Activated B cell treated with CpG ODN at 0.5 μM for 24 hours (primary cell): ENCODE results near the gene CD96. TPM values are rescaled to one million over a fixed set of nuclear protein-coding genes. Genes with fewer than 3 reads are reported as not detected.

ENCODE experiments used
- ATAC-seq: fragments of 200-7000 bp; cut with Tn5 transposase; one replicate; pipeline ENCODE4 v1.10.0; 2021; ENCODE audit warnings: low read depth, mild to moderate bottlenecking, moderate library complexity
- CTCF ChIA-PET: fragments of 350-600 bp; sonication (Branson Sonifier 250); formaldehyde crosslinking; loops from one replicate; lab custom pipeline; 2021; ENCODE audit warnings: antibody characterized with exemption; lab: Charles Lee
- POLR2A ChIA-PET: fragments of 350-600 bp; sonication (Branson Sonifier 250); formaldehyde crosslinking; loops from one replicate; lab custom pipeline; 2021; ENCODE audit warnings: antibody characterized with exemption; lab: Charles Lee
- DNase-seq: peaks from one replicate; pipeline ENCODE4 v3.0.0; 2022
- H3K27ac Mint-ChIP-seq: one replicate; pipeline ENCODE4 v1.8.0; 2020; ENCODE audit warnings: mixed read lengths
- H3K27me3 Mint-ChIP-seq: one replicate; pipeline ENCODE4 v1.8.0; 2021; ENCODE audit warnings: mixed read lengths
- H3K36me3 Mint-ChIP-seq: one replicate; pipeline ENCODE4 v1.8.0; 2021; ENCODE audit warnings: low read depth, mixed read lengths
- H3K4me1 Mint-ChIP-seq: one replicate; pipeline ENCODE4 v1.8.0; 2021; ENCODE audit warnings: mixed read lengths
- H3K4me3 Mint-ChIP-seq: one replicate; pipeline ENCODE4 v1.8.0; 2020; ENCODE audit warnings: mild to moderate bottlenecking, mixed read lengths
- H3K9me3 Mint-ChIP-seq: one replicate; pipeline ENCODE4 v1.8.0; 2020; ENCODE audit warnings: mixed read lengths
- intact Hi-C: fragments of 100-400 bp; cut with micrococcal nuclease; formaldehyde crosslinking; loops from one replicate; pipeline ENCODE4 v1.15.1; 2024
- total RNA-seq: library from RNA; stranded (reverse); gene quantifications from 2 replicates; pipeline ENCODE4 v1.2.3, GENCODE V29; 2022
- TF ChIP-seq, protein P1 (sequence below): fragments of 200-600 bp; IDR thresholded peaks from one replicate; pipeline ENCODE4 v1.8.0; 2022; ENCODE audit warnings: antibody characterized with exemption, mild to moderate bottlenecking

Gene CD96
- total RNA-seq, 1 donor from 2014 or later, result 34.3 TPM

GRCh38 chr3:111609700-111610099, 67.7 kb downstream of the CD96 start:
- TF ChIP-seq, protein P1, sequence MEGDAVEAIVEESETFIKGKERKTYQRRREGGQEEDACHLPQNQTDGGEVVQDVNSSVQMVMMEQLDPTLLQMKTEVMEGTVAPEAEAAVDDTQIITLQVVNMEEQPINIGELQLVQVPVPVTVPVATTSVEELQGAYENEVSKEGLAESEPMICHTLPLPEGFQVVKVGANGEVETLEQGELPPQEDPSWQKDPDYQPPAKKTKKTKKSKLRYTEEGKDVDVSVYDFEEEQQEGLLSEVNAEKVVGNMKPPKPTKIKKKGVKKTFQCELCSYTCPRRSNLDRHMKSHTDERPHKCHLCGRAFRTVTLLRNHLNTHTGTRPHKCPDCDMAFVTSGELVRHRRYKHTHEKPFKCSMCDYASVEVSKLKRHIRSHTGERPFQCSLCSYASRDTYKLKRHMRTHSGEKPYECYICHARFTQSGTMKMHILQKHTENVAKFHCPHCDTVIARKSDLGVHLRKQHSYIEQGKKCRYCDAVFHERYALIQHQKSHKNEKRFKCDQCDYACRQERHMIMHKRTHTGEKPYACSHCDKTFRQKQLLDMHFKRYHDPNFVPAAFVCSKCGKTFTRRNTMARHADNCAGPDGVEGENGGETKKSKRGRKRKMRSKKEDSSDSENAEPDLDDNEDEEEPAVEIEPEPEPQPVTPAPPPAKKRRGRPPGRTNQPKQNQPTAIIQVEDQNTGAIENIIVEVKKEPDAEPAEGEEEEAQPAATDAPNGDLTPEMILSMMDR, result no peak
- no peaks in the 10 kb centered on the region for H3K27me3 Mint-ChIP-seq
- ChIA-PET CTCF (interaction anchor here (1.3 to 1.4 kb wide), 2 partner anchors 15 to 31 kb away, joined by 3 to 7 read pairs; partner anchors contain the start of gene ZBED2), POLR2A (interaction anchor here (1.2 to 1.8 kb wide), 3 partner anchors 10 to 369 kb away, joined by 3 to 18 read pairs (median 5); partner anchors contain the start of genes ABHD10 and ZBED2)
- H3K4me3 Mint-ChIP-seq, result no peak overlapping the region
- intact Hi-C loops, result loop anchor here (1.0 to 10.0 kb wide), 3 partner anchors 14 to 535 kb away; partner anchors contain the start of genes NECTIN3 and ZBED2
- H3K4me1 Mint-ChIP-seq, result peaks cover 45% of the 10 kb centered on the region
- DNase-seq (no peak), ATAC-seq (no peak)
- peaks cover 23% of the 10 kb centered on the region for H3K36me3 Mint-ChIP-seq
- H3K9me3 Mint-ChIP-seq, result no peaks in the 10 kb centered on the region
- H3K27ac Mint-ChIP-seq, result peak overlapping the region; percentile 83

- ATAC-seq, result peak; percentile 80
- peaks cover 20% of the 10 kb centered on the region for H3K36me3 Mint-ChIP-seq
- ChIA-PET CTCF (interaction anchor here (0.9 to 1.4 kb wide), 5 partner anchors 9 to 57 kb away, joined by 3 to 7 read pairs (median 3); partner anchors contain the start of gene ZBED2), POLR2A (interaction anchor here (0.7 to 1.8 kb wide), 6 partner anchors 10 to 369 kb away, joined by 3 to 18 read pairs (median 4); partner anchors contain the start of genes ABHD10 and ZBED2)
- TF ChIP-seq, protein P1, result no peak
- DNase-seq, result no peak
- peak overlapping the region; percentile 58 for H3K4me3 Mint-ChIP-seq
- intact Hi-C loops, result loop anchor here (1.0 to 10.0 kb wide), 3 partner anchors 15 to 535 kb away; partner anchors contain the start of genes NECTIN3 and ZBED2
- no peaks in the 10 kb centered on the region for H3K27me3 Mint-ChIP-seq
- H3K9me3 Mint-ChIP-seq, result no peaks in the 10 kb centered on the region
- H3K27ac Mint-ChIP-seq, result peak overlapping the region; percentile 83
- H3K4me1 Mint-ChIP-seq, result peaks cover 43% of the 10 kb centered on the region
Measured at GRCh38 chr3:111610189-111610588, 68.2 kb downstream of the CD96 start.

GRCh38 chr3:111610612-111611054, 68.6 kb downstream of the CD96 start:
- Mint-ChIP-seq H3K4me1 (peaks cover 45% of the 10 kb centered on the region), H3K27ac (peak overlapping the region; percentile 83), H3K4me3 (peak overlapping the region; percentile 58), H3K9me3 (no peaks in the 10 kb centered on the region), H3K27me3 (no peaks in the 10 kb centered on the region), H3K36me3 (peaks cover 20% of the 10 kb centered on the region)
- ATAC-seq (peak; percentile 40), DNase-seq (no peak)
- CTCF ChIA-PET, result interaction anchor here (0.9 to 1.4 kb wide), 5 partner anchors 9 to 56 kb away, joined by 3 to 7 read pairs (median 3); partner anchors contain the start of gene ZBED2
- TF ChIP-seq, protein P1, result no peak
- intact Hi-C loops, result loop anchor here (1.0 to 10.0 kb wide), 3 partner anchors 15 to 536 kb away; partner anchors contain the start of genes NECTIN3 and ZBED2
- POLR2A ChIA-PET, result interaction anchor here (0.7 to 1.8 kb wide), 6 partner anchors 11 to 368 kb away, joined by 3 to 18 read pairs (median 4); partner anchors contain the start of genes ABHD10 and ZBED2

DNA sequence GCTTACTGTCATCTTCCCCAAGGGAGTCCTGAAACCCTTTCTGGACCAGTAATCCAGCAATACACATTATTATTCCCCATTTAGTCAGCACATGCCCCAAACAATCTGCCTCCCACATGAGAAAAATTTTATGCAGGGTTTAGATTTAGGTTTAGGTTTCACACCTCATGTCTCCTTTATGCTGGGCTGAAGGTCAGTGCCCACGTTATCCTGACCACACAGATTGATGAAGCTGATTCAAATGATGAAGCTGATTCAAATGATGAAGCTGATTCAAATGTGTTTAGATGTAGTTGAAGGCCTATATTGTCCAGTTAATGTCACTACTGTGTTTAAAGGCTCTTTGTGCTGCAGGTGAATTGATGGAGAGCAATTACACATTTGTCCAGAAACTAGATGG, 71.3 kb downstream of the CD96 start:
- TF ChIP-seq, protein P1, result no peak
- Mint-ChIP-seq H3K27me3 (no peaks in the 10 kb centered on the region), H3K36me3 (peaks cover 7% of the 10 kb centered on the region), H3K4me1 (peaks cover 51% of the 10 kb centered on the region), H3K27ac (no peak overlapping the region), H3K9me3 (no peaks in the 10 kb centered on the region), H3K4me3 (no peak overlapping the region)
- DNase-seq, result no peak
- no peak for ATAC-seq
- intact Hi-C loops, result loop anchor here (5.0 to 10.0 kb wide), 2 partner anchors 39 to 538 kb away; partner anchors contain the start of gene NECTIN3
- POLR2A ChIA-PET, result interaction anchor here (1.3 kb wide), 1 partner anchor 35 kb away, joined by 3 read pairs; no protein-coding TSS in a partner anchor
- CTCF ChIA-PET, result interaction anchor here (1.7 kb wide), 1 partner anchor 35 kb away, joined by 6 read pairs; no protein-coding TSS in a partner anchor

DNA sequence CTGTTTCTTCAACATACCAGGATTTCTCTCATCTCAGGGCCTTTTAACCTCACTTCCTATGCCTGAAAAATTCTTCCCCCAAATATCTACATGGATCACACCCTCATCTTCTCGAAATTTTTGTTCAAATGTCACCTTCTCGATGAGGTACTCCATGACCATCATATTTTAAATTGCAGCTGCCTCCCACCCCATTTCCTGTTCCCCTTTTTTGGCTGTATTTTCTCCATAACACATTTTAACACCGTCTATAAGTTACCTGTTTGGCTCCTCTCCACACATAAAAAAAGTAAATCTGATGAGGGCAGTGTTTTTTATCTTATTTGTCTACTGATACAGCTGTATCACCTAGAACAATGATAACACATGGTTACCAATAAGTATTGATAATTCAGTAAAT, 73.9 kb downstream of the CD96 start:
- ChIA-PET POLR2A (interaction anchor here (0.9 to 2.5 kb wide), 8 partner anchors 12 to 362 kb away, joined by 3 to 19 read pairs (median 4); partner anchors contain the start of genes ABHD10, CD96 and ZBED2), CTCF (interaction anchor here (1.0 to 4.2 kb wide), 17 partner anchors 8 to 1301 kb away, joined by 3 to 72 read pairs (median 6); partner anchors contain the start of genes ABHD10 and ZBED2)
- no peak overlapping the region for H3K4me3 Mint-ChIP-seq
- intact Hi-C loops, result loop anchor here (1.0 to 10.0 kb wide), 5 partner anchors 22 to 1884 kb away; partner anchors contain the start of gene NECTIN3
- H3K4me1 Mint-ChIP-seq, result peaks cover 28% of the 10 kb centered on the region
- peak; percentile 19 for ATAC-seq
- H3K27me3 Mint-ChIP-seq, result no peaks in the 10 kb centered on the region
- TF ChIP-seq, protein P1, result no peak
- no peaks in the 10 kb centered on the region for H3K9me3 Mint-ChIP-seq
- no peak for DNase-seq
- H3K27ac Mint-ChIP-seq, result peak overlapping the region; percentile 89
- H3K36me3 Mint-ChIP-seq, result peaks cover 7% of the 10 kb centered on the region
